NOMO-1 treated with DMSO at 0.1 percent for 48 hours (cell line): ENCODE results near the gene SIL1.
A peak's percentile ranks its signal among the peaks of the same experiment; 100 is the strongest.
"Not testable (repeated sequence)": the region's sequence is repeated elsewhere in the genome, so short reads cannot be mapped to it uniquely, and the experiment has no call there.

Experiments
- DNase-seq: peaks from one replicate; lab custom pipeline; 2025; ENCODE audit not compliant: unreplicated experiment; lab: John Stamatoyannopoulos, UW

Gene SIL1

DNA sequence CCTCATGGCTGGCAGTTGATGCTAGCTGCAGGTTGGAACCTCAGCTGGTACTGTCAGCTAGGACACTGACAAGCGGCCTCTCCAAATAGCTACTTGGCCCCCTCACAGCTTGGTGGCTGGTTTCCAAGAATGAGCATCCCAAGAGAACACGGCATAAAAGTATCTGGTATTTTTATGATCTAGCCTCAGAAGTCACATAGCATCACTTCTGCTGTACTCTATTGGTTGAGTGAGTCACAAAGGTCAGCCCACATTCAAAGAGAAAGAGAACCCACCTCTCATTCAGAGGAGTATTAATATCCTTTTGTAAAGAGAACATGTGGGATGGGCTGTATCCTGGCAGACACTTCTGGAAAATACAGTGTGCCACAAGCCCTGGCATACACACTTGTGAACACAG, 6.0 kb upstream of the SIL1 start:
- DNase-seq: no peak

DNA sequence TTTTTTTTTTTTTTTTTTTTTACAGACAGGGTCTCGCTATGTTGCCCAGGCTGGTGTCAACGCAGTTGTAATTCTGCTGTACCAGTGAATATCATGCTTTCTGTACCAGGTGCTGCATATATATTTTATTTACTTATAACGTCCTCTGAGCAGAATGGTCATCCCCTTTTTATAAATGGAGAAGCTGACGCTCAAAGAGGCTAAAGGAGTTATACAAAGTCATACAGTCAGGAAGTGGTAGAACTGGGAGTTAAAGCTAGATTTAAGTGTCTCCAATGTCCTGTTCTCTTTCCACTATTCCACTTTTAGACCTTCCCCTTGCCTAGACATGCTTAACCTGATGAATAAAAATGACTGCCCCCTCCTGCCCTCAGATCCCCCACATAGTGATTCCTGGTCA, 1.2 kb upstream of the SIL1 start:
- peak; percentile 40 for DNase-seq

DNA sequence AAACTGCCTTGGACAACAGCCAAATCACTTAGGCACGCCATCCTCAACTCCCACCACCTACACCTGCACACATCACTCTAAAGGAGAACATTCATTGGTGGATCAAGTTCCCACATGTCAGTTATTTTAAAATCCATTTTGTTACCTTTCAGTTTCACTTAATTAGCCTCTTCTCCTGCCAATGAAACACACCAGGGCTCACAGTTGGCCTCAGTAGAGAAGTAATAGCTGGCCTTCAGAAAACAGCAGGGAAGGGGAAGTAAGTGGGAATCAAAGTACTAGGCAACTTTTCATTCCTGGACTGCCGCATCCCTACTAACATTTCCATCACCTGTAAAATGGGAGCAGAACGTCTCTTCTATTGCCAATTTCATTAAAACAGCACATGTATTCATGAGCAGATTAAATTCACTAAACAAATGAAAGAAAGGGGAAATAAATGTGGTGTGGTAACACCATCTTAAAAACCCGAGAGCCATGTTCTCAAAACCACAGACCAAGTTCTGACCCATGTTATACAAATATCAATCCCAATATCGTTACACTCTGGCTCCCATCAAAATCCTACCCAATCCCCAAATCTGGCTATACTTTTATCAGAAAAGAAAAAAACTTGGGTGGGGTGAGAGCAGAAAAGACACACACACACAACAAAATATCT, 1.7 kb downstream of the SIL1 start:
- peak; percentile 59 for DNase-seq

DNA sequence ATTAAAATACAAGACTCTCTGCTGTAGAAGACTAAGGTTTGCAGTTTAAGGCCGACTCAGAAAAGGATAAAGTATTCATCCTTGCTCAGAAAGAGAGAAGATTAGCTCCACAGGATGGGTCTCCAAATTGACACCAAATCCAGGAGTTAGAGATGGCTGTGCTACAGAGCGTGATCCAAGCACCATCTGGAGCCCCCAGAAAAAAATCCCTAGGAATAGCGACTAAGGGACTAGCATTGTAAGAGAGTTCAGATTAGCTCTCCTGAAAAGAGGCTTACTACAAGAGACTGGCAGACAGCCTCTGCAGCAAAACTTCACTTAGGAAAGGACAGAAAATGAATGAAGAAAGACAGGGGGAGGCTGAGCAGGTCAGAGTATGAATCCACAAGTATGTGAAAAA, 3.7 kb downstream of the SIL1 start:
- no peak for DNase-seq

DNA sequence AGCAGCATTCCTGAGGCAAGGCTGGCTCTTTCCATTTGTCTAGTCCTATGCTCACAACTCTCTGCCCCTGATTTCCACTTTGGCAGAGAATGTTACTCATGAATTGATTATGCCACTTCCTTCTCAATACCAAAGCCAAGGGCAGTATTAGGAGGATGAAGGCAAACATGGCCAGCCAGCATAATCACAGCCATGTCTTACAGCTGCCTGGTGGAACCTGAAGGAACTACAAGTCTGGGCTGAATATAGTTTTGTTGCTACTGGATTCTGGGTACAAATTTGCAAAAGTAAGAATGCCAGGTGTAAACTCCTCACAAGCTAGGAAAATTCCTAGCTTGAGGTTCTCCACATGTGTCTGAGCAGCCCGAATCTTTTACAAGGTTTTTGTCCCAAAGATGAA, 4.2 kb downstream of the SIL1 start:
- DNase-seq: no peak

DNA sequence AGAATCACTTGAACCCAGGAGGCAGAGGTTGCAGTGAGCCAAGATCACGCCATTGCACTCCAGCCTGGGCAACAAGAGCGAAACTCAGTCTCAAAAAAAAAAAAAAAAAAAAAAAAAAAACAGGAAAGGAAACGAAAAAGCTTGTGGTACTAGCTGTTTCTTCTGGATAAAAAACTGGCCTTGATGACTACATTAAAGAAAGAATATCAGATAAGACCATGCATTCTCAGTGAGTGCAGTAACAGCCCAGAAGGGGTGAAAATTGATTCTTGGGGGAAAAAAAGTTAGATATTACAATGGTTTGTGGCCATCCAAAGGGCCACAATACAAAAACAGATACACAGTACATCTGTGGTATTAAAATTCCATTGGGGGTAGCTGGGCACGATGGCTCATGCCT, 5.3 kb downstream of the SIL1 start:
- not testable (repeated sequence) for DNase-seq

DNA sequence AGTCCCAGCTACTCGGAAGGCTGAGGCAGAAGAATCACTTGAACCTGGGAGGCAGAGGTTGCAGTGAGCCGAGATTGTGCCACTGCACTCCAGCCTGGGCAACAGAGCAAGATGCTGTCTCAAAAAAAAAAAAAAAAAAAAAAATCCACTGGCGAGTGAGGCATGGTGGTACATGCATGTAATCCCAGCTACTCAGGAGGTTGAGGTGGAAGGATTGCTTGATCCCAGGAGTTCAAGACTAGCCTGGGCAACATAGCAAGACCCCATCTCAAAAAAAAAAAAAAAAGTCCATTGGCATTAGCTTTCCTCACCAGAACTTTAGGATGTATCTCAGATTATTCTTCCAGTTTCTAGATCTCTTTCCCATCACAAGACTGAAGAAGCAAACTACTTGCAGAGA, 6.2 kb downstream of the SIL1 start:
- DNase-seq: not testable (repeated sequence)

DNA sequence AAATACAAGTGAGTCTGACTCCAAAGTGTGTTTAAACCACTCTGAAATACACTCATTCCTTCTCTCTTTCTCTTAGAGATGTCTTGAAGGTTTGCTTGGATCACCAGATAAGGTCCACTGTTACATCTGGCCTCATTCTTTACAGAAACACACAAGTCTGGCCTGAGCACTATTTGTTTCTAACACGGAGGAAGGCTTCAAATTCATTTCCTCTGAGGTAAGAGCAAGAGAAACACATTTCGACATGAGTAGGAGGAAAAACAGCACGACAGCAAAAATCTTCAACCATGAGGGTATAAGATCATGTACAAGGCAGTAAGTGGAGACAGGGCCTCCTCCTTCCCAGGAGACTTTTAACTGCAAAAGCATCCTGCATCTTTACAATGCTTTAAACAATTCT, 8.0 kb downstream of the SIL1 start:
- no peak for DNase-seq

DNA sequence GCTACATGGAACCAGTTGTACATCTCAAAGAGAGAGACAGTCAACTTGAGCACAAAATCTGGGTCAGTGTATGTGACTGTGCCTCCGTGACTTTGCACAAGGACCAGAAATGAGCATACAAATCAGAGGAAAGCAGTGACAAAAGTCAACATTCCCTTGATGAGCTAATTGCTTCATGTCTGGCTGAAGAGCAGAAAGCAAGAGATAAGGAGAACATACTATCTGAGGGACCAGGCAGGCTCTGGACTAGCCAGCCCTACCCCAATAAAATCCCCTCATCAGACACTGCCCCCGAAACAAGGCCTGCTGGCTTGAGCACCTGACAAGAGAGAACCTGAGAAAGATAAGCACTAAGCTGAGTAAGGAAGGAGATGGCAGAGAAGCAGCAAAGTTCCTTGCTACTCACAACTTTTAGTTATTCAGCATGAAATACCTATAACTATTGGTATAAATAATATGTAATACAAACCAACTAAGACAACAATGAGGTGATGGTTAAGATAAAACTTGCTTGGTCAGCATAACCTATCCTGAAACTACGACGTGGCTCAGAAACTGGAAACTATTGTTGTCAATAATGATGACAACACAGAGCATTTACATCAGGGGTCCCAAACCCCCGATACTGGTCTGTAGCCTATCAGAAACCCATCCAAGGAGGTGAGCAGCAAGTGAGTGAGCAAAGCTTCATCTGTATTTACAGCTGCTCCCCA, 9.5 kb downstream of the SIL1 start:
- DNase-seq: no peak

DNA sequence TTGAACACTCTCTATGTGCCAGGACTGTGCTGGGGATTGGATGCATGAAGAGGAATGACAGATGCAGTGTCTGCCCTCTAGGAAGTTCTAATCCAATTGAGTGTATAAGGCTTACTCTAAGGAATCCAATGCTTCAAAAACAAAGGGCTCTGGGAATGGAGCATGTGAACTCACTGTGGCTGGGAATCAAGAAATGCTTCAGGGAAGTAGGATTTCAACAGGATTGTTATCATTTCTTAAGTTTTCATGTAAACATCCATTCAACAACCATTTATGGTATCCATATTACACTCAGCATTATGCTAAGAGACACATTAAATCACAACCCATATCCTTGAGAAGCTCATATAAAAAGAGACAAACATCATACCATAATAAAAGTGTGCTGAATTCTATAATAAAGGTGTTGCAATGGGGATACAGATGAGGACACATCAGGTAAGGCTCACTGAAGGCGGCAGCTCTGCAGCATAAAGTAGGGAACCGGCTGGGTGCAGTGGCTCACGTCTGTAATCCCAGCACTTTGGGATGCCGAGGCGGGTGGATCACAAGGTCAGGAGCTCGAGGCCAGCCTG, 11.3 kb downstream of the SIL1 start:
- no peak for DNase-seq

DNA sequence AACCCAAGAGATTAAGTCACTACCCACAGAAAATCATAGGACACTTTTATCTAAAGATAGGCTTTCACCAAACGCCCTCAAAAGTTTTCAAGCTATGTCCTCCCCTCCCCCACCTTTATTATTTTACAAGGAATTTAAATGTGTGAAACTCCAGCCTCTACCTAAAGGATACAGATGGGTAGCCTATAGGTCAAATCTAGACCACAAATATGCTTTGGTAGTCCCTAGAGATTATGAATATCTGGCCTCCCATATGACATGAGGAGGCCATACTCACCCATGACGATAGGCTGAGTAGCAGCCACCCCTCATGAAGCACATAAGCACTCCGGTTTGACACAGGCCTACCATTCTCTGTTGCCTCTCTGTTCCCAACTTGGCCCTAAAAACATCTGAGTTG, 11.9 kb downstream of the SIL1 start:
- no peak for DNase-seq

DNA sequence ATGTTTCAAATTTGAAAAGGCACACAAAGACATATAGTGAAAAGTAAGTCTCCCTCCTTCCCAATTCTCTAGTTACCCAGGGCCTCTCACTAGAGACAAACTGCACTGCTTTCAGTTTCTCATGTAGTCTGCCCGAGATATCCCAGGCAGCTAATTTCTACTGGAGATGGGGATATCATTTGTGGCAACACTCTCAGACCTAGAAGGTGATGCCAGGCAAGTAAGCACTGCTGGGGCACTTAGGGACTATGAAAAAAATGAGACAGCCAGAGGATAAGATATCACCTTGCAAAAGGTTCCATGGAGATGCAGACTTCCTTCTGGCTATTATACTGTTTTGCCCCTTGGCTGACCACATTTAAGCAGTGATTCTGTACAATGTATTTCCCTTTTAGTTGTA, 12.6 kb downstream of the SIL1 start:
- DNase-seq: no peak

DNA sequence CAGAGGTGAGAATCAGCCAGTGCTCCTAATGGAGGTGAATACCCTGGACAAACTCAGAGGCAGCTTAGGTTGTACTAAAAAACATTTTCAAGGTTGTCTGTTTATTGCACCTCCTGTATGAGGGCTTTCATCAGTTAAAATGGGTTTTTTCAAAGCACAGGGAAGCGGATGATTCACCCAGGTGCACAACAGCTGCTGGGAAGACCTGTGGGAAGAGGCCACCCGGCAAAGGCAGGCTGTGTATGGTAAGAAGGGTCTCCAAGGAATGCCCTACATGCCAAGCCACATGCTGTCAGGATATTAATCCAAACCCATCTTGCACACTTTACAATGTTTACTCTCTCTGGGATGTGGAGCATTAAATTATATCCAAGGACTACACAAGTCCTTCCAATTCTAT, 14.7 kb downstream of the SIL1 start:
- DNase-seq: no peak

DNA sequence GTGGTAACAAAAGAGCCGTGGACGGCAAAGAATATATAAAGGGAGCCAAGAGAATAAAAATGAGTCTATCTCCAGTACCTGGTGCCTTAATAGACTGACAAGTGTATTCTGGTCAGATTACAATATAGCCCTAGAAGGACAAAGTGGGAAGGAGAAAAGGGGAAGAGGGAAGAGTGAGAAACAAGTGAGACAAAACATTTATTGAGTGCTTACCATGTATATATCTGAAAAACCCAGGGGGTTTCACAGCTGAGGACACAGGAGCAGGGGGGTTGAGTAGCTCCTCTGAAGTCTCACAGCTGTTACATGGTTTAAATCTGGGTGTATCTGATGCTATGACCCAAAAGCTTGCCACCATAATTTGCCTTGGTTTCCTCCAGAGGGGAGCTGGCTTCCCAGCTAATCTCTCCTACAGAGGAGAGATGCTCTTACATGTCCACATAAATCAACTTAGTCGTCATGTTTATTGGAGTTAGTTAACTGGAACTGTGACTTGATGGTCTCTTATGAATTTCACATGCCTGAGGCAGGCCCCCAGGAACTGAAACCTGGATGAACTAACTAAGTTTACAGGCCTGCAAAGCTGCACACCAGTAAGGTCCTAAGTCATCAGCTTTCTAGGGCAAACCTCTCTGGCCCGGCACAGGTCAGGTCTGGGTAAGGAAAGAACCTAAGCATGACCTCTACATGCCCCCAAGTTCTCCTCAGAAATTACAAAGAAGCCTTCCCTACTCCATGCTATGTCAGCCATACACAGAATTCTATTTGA, 15.5 kb downstream of the SIL1 start:
- DNase-seq: peak; percentile 17

DNA sequence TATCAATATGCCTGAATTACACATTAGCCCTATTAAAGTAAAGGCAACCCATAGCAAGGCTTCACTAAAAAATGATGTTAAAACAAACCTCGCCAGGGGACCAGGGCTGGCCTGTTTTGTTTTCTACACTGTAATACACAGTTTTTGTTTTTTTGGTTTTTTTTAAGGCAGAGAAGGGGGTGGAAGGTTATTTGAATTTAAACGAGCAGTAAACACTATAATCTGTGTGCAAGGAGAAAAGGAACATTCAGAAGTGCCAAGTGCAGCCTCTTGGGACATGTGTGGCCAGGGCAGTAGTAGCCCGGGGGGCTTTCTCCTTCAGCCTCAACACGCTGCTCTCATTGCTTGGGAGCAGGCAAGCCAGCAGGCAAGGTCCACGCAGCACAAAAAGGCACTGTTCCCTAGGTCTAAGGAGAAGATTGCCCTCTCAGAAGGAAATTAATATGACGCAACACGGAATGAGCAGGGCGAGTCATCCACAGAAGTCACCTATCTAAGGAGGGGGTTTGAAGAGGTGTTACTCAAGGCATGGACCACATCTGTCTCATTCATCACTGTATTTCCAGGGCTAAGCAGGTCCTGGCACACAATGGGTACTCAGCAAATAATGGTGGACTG, 16.2 kb downstream of the SIL1 start:
- DNase-seq: peak; percentile 52

DNA sequence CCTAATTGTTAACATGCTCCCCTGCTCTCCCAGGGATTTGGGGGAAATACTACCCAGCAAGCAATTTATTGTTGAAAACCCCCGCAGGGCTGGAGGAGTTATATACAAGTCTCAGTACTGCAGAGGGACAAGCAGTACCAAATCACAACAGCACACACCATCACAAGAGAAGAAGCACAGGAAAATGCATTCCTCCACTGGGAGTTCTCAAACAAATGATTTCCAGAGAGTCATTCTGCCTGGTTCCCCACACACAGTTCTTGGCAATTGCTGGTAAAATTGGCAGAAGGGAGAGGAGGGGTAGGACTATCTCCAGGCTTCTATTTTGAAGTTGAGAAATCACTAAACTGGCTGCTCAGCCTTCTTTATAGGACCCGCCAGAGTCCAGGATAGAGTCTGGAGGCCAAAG, 16.8 kb downstream of the SIL1 start:
- no peak for DNase-seq

DNA sequence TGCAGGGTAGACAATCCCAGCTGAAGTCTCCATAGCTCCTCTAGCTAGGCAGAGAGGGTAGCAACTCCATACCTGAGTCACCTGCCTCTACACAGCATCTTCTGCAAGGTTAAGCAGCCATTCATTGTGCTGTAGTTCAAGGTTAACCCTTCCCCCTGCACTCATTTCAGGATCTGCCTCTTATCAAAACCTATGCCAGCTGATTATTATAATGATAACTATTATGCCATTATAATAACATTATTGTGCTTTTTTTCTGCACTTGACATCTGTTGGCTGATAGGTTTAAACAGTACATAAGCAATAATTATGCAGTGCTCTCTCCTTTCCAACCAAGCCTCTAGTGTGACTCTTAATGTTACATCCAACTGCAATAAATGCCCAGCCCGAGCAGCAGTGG, 17.3 kb downstream of the SIL1 start:
- no peak for DNase-seq

DNA sequence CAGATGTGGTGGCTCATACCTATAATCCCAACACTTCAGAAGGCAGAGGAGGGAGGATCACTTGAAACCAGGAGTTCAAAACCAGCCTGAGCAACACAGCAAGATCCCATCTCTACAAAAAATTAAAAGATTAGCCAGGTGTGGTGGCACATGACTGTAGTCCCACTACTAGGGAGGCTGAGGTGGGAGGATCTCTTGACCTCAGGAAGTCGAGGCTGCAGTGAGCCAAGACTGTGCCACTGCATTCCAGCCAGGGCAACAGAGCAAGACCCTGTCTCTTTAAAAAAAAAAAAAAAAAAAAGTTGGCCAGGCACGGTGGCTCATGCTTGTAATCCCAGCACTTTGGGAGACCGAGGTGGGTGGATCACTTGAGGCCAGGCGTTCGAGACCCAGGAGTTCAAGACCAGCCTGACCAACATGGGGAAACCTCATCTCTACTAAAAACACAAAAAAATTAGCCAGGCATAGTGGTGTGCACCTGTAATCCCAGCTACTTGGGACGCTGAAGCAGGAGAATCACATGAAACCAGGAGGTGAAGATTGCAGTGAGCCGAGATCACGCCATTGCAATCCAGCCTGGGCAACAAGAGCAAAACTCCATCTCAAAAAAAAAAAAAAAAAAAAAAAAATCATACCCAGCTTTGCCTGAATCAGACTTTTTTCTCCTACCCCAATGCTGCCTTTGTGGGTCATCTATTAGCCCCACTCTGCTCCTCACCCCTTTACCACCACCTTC, 18.2 kb downstream of the SIL1 start:
- not testable (repeated sequence) for DNase-seq

DNA sequence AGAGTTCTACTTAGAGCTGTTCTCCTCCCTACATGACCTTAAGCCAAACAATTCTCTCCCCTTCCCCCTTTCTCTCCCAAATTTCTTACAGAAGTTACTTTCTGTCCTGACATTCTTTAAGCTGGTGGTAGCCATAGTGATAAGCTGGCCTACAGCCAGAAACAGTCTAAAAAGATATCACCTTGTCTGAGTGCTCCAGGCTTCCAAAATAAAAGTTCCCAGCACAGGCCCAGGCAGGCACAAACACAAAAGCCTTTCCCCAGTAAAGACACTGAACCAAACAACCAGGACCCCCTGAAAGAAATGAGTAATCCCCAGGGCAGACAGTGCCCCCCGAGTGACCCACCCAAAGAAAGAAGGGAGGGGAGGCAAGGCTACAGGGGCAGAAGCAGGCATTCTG, 19.2 kb downstream of the SIL1 start:
- DNase-seq: no peak

DNA sequence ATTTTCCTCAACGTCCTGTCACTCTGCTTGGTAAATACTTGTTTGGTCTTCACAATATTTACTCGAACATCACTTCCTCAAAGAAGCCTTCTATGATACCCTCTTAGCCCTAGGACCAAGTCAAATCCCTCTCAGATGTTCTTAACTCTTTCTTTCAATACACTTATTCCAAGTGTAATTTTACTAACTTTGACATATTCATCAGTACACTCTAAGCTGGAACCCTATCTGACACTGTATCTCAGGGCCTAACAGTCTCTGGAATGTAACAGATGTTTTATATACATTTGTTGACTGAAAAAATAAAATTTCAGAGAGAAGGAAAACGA, 19.6 kb downstream of the SIL1 start:
- no peak for DNase-seq
